HG02678 (cell line): ENCODE results near the gene ERAS.

Source experiments
- ATAC-seq: cut with Tn5 transposase; IDR thresholded peaks from one replicate; pipeline ENCODE4 v1.9.1; 2021; ENCODE audit warnings: mild to moderate bottlenecking, moderate library complexity; ENCODE audit not compliant: unreplicated experiment

Gene ERAS

DNA sequence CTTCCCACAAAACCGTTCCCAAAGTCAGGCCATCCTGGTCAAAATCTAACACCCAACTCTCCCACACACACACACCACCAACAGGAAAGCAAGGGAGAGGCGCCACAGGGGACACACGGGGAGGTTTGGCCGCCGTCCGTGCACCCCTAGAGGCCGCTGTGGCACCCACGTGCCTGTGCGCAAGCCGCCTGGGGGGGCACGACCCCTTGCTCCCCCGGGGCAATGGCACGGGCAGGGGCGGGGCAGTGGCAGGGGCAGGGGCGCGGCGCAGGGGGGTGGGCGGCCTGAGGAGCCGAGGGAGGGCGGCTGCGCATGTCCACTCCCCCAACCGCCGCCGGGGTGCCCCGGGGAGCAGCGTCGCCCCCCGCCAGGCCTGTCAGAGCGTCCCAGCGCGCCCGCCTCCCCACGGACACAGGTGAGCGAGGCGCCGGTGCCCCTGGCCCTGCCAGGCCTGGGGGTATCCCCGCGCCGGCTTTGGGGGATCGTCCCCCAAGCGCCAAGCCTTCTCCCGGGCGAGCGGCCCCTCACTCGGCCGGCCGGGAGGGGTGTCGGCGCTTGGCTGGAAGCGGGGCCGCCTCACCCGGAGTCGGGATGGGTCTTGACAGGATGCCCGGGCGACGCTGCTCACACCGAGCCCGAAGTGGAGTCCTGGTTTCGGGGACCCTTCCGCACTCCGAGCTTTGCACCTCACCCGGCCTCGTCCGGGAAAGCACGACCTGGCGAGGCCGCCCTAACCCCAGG lies at the start of gene ERAS:
TSS of gene ERAS (plus strand) at position 379 of the 741 bp plus-strand sequence. CDS start 2,611 bp downstream, outside the sequence.
- no peak for ATAC-seq

- ATAC-seq, result no peak
Measured at GRCh38 chrX:48776818-48777439, 49.4 kb upstream of the ERAS start.

DNA sequence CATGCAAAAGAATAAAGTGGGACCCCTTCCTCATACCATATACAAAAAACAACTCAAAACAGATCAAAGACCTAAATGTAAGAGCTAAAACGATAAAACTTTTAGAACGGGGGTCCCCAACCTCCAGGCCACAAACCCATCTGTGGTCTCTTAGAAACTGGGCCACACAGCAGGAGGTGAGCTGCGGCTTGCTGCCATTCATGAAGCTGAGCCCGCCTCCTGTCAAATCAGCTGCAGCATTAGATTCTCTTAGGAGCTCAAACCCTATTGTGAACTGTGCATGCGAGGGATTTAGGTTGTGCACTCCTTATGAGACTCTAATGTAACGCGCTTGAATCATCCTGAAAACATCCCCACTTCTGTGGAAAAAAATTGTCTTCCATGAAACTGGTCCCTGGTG lies 46.9 kb upstream of the ERAS start:
- no peak for ATAC-seq

GRCh38 chrX:48781705-48782104 lies 44.6 kb upstream of the ERAS start:
- no peak for ATAC-seq

DNA sequence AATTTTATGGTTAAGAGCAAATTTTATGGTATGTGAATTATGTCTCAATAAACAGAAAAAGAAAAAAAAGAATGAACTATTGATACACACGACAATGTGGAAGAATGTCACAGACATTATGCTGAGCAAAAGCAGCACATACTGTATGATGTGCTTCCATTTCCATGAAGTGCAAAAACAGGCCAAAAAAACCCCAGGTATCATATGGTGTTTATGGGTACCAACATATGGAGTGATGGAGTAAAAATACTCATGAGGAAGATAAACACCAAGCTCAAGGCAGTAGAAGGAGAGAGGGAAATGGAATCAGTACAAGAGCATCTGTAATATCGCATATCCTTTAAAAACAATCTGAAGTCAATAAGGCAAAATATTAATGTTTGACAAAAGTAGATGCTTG lies 44.1 kb upstream of the ERAS start:
- no peak for ATAC-seq

DNA sequence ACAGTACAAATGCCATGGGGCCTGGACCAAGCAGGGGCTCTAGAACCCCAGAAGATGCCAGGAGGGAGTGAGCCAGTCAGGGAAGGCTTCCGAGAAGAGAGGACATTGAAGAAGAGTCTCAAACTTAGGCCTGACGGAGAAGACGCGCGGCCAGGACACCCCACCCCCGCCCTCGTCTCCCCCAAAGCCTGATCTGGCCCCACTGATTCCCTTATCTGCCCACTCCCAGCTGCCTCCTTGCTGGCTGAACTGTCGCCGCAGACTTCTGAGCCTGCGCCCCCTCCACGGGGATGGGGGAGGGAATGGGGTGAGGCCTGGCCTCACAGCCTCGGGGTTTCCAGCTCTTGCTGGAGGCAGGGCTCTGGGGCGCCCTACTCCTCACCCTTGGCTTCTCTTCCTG lies 43.5 kb upstream of the ERAS start:
- no peak for ATAC-seq

DNA sequence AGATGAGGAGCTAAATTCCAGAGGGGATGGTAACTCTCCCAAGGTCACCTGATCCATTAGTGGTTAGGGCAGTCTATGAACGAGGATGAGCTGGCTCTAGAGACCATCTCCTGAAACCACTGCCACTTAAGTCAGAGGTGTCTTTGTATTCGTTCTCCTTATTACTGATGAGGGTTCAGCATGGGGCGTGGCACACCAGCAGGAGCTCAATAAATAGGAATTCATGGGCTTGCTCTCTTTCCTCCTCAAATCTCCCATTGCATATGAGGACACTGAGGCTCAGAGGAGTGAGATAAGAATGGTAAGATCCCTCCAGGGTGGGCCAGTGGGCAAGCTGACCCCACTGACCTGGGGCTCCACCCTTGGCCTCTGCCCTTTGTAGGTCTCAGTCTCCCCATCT lies 41.6 kb upstream of the ERAS start:
- ATAC-seq, result no peak

DNA sequence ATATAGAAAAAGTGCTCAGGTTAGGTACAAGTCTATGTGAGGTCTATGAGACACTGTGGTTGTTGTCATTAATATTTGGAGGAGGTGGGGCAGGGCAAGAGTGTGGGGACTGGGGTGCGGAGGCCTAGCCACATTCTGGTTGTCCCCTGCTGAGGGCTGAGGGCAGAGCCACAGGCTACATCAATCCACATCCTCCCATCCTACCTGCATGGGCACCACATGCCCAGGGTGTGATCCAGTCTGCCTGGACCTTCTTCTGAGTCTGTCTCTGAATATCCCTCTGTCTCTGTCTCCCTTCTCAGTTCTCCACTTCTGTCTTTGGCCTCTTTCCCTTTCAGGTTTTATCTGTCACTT lies 41.1 kb upstream of the ERAS start:
- no peak for ATAC-seq

DNA sequence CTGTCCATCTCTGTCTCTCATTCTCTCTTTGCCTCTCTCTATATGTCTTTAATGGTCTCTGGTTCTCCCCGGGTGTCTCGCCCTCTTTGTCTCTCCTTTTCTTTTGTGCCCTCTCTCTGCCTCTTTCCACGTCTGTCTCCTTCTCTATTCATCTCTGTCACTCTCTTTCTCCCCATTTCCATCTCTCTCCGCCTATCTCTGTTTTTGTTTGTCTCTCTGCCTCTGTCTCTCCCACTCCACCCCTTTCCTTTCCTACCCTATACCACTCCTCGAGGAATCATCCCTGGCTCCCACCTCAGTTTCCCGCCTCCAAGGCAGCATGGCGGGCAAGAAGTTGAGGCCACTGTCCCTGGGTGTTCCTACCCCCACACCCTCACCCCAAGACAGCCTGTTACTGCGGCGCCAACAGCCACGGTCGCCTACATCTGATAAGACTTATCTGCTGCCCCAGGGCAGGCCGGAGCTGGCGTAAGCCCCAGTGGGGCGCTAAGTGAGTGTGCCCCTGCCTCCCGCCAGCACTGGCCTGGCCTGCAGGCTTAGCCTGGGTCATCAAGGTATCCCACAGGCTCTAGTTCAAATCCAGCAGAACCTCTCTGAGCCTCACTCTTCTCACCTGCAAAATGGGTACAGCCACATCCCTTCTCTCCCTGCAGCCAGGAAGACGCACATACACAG lies 40.6 kb upstream of the ERAS start:
- no peak for ATAC-seq

DNA sequence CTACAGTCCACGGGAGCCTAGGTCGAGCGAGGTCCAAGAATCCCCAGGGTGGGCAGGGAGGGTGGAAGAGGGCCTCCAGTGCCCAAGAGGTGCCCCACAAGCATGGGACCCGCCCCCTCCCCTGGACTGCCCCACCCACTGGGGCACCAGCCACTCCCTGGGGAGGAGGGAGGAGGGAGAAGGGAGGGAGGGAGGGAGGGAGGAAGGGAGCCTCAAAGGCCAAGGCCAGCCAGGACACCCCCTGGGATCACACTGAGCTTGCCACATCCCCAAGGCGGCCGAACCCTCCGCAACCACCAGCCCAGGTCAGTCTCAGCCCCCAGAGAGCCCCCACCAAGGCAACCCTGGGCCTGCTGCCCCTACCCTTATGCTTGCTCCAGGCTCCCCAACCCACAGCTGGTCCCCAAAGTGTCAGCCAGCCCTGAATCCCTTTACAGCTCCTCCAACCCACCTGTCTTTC lies 39.9 kb upstream of the ERAS start, which contains the start of gene GATA1:
TSS of gene GATA1 (plus strand) at position 250 of the 460 bp plus-strand sequence. CDS start 4,520 bp downstream, outside the sequence.
- no peak for ATAC-seq

GRCh38 chrX:48786825-48787504 lies 39.3 kb upstream of the ERAS start:
- no peak for ATAC-seq

DNA sequence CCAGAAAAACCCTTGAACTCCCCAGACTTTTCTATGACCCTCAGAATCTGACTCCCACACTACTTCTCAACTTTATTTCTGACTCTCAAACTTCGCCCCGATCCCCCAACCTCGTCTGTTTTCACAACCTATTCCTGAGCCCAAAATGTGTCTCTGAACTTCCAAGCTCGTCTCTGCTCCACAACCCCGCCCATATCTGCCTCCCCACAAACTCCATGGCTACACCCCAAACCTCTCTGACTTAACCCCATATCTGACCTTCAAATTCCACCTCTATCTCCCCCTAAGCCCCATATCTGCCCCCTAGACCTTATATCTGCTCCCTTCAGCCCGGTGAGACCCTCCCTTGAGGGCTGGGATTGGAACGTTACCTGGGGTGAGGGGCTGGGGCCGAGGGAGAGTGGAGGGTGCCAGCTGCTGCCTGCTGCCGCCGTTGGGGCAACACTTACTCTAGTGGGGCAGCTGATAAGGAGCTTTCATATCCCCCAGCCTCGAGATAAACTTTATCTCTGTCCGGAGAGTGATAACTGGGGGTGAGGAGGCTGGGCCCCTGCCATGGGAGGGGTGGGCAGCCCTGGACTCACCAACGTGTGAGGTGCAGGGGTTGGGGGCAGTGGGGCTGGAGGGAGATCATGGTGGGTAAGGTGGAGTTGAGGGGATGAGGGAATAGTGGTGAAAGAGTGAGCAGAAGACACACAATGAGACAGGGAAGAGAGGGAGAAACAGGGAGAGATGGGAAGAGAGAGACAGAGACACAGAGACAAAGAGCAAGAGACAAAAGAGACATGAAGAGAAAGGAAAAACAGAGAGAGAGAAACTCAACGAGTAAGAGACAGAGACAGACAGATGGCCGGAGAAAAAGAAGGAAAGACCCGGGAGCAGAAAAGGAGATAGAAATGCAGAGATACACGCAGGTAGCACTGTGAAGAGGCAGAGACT lies 38.5 kb upstream of the ERAS start:
- ATAC-seq, result no peak

GRCh38 chrX:48789366-48790220 lies 36.7 kb upstream of the ERAS start:
- no peak for ATAC-seq

DNA sequence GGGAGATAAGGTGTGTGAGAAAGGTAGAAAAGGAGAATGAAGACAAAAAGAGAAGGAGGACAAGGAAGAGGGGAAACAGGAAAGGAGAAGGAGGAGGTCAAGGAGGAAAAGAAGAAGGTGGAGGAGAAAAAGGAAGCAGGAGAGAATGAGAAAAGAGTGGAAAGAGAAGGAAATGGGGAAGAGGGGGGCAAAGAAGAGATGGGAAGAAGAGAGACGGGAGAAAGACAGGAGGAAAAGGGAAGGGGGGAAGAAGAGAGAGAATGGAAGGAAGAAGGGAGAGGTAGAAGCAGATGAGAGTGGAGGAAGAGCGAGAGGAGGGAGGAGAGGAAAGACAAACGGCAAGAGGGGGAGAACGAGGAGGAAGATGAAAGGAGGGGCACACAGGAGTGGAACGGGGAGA lies 35.8 kb upstream of the ERAS start:
- ATAC-seq, result no peak

DNA sequence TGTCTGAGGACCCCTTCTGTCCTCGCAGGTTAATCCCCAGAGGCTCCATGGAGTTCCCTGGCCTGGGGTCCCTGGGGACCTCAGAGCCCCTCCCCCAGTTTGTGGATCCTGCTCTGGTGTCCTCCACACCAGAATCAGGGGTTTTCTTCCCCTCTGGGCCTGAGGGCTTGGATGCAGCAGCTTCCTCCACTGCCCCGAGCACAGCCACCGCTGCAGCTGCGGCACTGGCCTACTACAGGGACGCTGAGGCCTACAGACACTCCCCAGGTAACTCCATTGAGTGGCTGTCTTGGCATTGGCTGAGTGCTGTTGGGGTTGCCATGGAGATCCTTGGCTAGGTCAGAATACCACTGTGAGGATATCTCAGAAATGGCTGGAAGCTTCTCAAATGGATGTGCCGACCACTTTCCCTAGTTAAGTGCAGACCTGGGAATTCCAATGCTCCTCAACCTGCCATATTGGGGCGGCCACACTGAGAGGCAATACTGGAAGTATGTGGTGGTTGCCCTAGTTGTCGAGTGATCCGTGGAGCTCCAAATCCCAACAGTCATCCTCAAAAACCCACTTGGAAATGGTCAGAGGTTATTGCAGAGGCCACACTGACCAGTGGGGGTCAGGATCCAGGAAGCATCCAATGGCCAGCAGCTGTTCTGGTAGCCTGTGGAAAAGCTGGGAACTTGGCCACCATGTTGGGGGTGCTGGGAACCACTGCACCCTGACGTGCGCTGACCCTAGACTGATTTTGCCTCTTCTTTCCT lies 35.1 kb upstream of the ERAS start:
- ATAC-seq, result no peak

- no peak for ATAC-seq
Measured at GRCh38 chrX:48792219-48792618, 34.1 kb upstream of the ERAS start.

GRCh38 chrX:48793935-48794334 lies 32.4 kb upstream of the ERAS start:
- no peak for ATAC-seq

DNA sequence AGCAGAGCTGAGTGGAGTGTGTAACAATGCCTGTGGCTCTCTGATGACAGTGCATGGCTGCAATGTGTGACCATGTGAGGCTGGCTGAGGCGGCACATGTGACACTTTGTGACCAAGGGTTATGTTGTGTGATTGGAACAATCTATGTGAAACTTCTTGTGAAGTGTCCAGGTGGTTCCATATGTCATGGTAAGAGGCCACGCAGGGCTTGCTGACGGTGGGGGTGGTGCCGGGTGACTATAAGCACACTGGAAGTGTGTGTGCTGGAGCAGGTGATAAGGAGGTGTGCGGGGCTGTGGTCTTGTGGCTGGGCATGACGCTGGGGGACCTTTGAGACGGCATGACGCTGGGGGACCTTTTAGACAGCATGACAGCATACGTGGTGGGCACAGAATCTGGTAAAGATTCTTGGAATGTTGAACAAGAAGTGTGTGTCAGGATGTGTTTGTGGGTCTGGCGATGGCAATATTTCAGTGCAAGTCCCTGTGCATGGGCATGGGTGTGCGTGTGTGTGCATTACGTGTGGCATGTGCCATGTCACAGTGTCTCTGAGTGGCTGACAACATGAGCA lies 31.9 kb upstream of the ERAS start:
- ATAC-seq, result no peak
